Endodermal cell (in vitro differentiated cells): ENCODE measurements around the gene BICD2. TPM values are rescaled to one million over a fixed set of nuclear protein-coding genes. Genes with fewer than 3 reads are reported as not detected.

Source experiments
- DNase-seq: peaks from one replicate; pipeline ENCODE4 v3.0.0-alpha.2; 2017
- H3K27ac ChIP-seq: 2 replicates; pipeline ENCODE4 v1.5.1; 2013; ENCODE audit warnings: mild to moderate bottlenecking, low read depth, low read length, moderate library complexity
- H3K27me3 ChIP-seq: 2 replicates; pipeline ENCODE4 v1.6.1; 2013; ENCODE audit warnings: mild to moderate bottlenecking, low read length, moderate library complexity; ENCODE audit not compliant: insufficient read depth, control insufficient read depth, poor library complexity, severe bottlenecking
- H3K36me3 ChIP-seq: 2 replicates; pipeline ENCODE4 v1.7.0; 2013; ENCODE audit warnings: mild to moderate bottlenecking, low read length, moderate library complexity; ENCODE audit not compliant: control insufficient read depth, insufficient read depth
- H3K4me1 ChIP-seq: one replicate; pipeline ENCODE4 v1.7.0; 2013; ENCODE audit warnings: low read length; ENCODE audit not compliant: control insufficient read depth, insufficient read depth
- H3K4me3 ChIP-seq: 2 replicates; pipeline ENCODE4 v1.5.1; 2013; ENCODE audit warnings: mild to moderate bottlenecking, low read length, moderate library complexity
- H3K9ac ChIP-seq: 2 replicates; pipeline ENCODE4 v1.6.1; 2013; ENCODE audit warnings: mild to moderate bottlenecking, low read length, moderate library complexity; ENCODE audit not compliant: poor library complexity, severe bottlenecking; ENCODE audit errors: extremely low read depth
- H3K9me3 ChIP-seq: 2 replicates; pipeline ENCODE4 v1.6.1; 2013; ENCODE audit warnings: mild to moderate bottlenecking, low read length, moderate library complexity; ENCODE audit not compliant: control insufficient read depth
- H3K27ac Mint-ChIP-seq: 2 replicates; pipeline ENCODE4 v1.8.0; 2020; ENCODE audit warnings: mixed read lengths
- H3K27me3 Mint-ChIP-seq: 2 replicates; pipeline ENCODE4 v1.8.0; 2021; ENCODE audit warnings: mild to moderate bottlenecking, mixed read lengths; ENCODE audit not compliant: insufficient read depth
- H3K36me3 Mint-ChIP-seq: 2 replicates; pipeline ENCODE4 v1.8.0; 2020; ENCODE audit warnings: low read depth, mixed read lengths
- H3K4me1 Mint-ChIP-seq: 2 replicates; pipeline ENCODE4 v1.8.0; 2020; ENCODE audit warnings: mixed read lengths
- H3K4me3 Mint-ChIP-seq: 2 replicates; pipeline ENCODE4 v1.8.0; 2020; ENCODE audit warnings: mild to moderate bottlenecking, moderate library complexity, mixed read lengths
- H3K9me3 Mint-ChIP-seq: 2 replicates; pipeline ENCODE4 v1.8.0; 2020; ENCODE audit warnings: mild to moderate bottlenecking, mixed read lengths
- CTCF ChIP-seq: fragments of 200-600 bp; sonication (generic); conservative IDR thresholded peaks from 2 replicates; pipeline ENCODE4 v1.5.0; 2021; ENCODE audit warnings: antibody characterized with exemption, mild to moderate bottlenecking
- WGBS, 2 experiments: methylation state at CpG; one replicate each; pipeline versions ENCODE4 v1.1.5 to v1.1.7; 2013; ENCODE audit warnings: missing lambda C conversion rate in 2 of 2, mixed read lengths in 1 of 2; ENCODE audit not compliant: insufficient coverage in 1 of 2, insufficient read length in 1 of 2; 5-methylcytosine and 5-hydroxymethylcytosine counted together
- total RNA-seq, 2 donors: library from RNA; stranded (reverse); fragmentation: NEBNext Ultra II Directional in 1 of 2; extraction: Animal tissue kit (Norgen Biotek cat#: 25700) in 1 of 2; gene quantifications; 2 replicates in 1 of 2; 3 replicates in 1 of 2; pipeline ENCODE4 v1.2.1, GENCODE V29; 2021

The BICD2 gene
- total RNA-seq, 2 donors from 2014 or later: 20.7 to 20.9 TPM

DNA sequence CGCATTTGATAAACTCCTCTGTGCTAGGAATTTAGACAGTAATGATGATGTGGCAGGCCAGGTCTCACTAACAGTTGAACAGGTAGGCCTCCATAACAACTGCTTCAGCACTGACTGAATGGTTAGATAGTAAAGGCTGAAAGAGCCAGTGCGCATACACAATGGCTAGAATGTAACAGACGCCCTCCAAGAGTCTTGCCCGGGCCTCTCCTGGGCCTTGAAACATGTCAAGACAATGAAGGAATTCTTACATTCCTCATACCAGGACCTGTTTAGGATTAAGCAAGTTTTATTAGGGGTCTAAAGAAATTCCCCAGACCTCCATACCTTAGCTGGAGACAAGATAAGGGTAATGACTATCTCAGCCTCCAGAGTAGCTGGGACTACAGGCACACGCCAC lies 6.7 kb upstream of the BICD2 start:
- WGBS, 2 experiments: 90 to 95% methylated on average over 3 to 5 of the region's 5 CpGs
- Mint-ChIP-seq H3K36me3 (no peaks in the 10 kb centered on the region), H3K27me3 (peaks cover 9% of the 10 kb centered on the region), H3K4me1 (peaks cover 4% of the 10 kb centered on the region), H3K4me3 (no peak overlapping the region), H3K27ac (no peak overlapping the region), H3K9me3 (peaks cover 3% of the 10 kb centered on the region)
- Histone ChIP-seq H3K27ac (no peak overlapping the region), H3K9ac (no peak overlapping the region), H3K9me3 (no peaks in the 10 kb centered on the region), H3K27me3 (no peaks in the 10 kb centered on the region), H3K4me3 (no peak overlapping the region), H3K4me1 (no peaks in the 10 kb centered on the region), H3K36me3 (no peaks in the 10 kb centered on the region)
- no peak for DNase-seq
- TF ChIP-seq CTCF: no peak

DNA sequence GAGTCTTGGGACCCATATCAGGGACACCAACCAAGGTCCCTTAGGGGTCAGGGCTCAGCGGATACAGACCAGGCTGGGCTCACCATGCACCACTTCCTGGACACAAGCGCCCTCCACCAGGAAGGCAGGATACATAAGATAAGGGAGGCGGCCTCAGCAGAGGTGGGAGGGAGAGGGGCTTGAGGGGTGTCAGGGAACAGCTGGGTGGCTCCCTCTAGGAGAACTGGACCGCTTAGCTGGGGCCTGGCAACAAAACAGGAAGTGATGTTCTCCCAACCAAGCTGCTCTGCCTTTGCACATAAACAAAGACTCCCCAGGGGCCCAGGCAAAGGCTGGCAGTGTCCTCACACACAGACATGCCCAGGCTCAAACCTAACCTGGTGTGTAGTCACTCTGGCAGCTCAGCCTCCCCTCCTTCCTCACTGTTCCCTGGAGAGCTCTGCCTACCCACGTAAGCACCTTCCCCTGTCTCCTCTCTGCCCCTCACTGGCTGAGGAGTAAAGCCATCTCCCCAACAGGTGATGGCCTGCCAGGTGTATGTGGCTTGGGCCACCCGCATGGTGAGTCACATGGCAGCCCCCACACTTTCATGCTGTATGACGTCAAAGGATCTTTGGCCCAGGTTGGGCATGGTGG lies 5.8 kb upstream of the BICD2 start:
- Histone ChIP-seq H3K9me3 (no peaks in the 10 kb centered on the region), H3K36me3 (no peaks in the 10 kb centered on the region), H3K4me1 (no peaks in the 10 kb centered on the region), H3K27ac (no peak overlapping the region), H3K4me3 (no peak overlapping the region), H3K9ac (no peak overlapping the region), H3K27me3 (no peaks in the 10 kb centered on the region)
- Mint-ChIP-seq H3K9me3 (peaks cover 3% of the 10 kb centered on the region), H3K4me1 (peaks cover 11% of the 10 kb centered on the region), H3K4me3 (no peak overlapping the region), H3K27me3 (peaks cover 6% of the 10 kb centered on the region), H3K36me3 (no peaks in the 10 kb centered on the region), H3K27ac (no peak overlapping the region)
- 88 to 93% methylated on average over 3 to 7 of the region's 7 CpGs for WGBS, 2 experiments
- peak; percentile 79 for DNase-seq
- no peak for TF ChIP-seq CTCF

- H3K27me3 Mint-ChIP-seq: peaks cover 5% of the 10 kb centered on the region
- H3K4me1 Mint-ChIP-seq: peaks cover 11% of the 10 kb centered on the region
- peaks cover 3% of the 10 kb centered on the region for H3K9me3 Mint-ChIP-seq
- Histone ChIP-seq H3K36me3 (no peaks in the 10 kb centered on the region), H3K27ac (no peak overlapping the region), H3K9me3 (no peaks in the 10 kb centered on the region), H3K9ac (no peak overlapping the region), H3K4me3 (no peak overlapping the region), H3K27me3 (no peaks in the 10 kb centered on the region), H3K4me1 (no peaks in the 10 kb centered on the region)
- DNase-seq: no peak
- H3K36me3 Mint-ChIP-seq: no peaks in the 10 kb centered on the region
- no peak overlapping the region for H3K27ac Mint-ChIP-seq
- no peak for TF ChIP-seq CTCF
- no peak overlapping the region for H3K4me3 Mint-ChIP-seq
- whole genome bisulfite sequencing, 2 experiments: 96% methylated on average over 2 of the region's 2 CpGs; no CpG with 5 or more reads in 1 of the 2 experiments
Measured at GRCh38 chr9:92769990-92770359, 5.3 kb upstream of the BICD2 start.
